ENCODE data around the gene LPIN2. TPM values are rescaled to one million over a fixed set of nuclear protein-coding genes. Genes with fewer than 3 reads are reported as not detected.

The LPIN2 gene
- total RNA-seq, 3 donors from 2014 or later, result 21.8 to 38.1 (median 29.2) TPM

GRCh38 chr18:2982452-2983269 is 30.3 kb downstream of the LPIN2 start:
- no peaks in the 10 kb centered on the region for H3K9me3 ChIP-seq
- H3K4me1 ChIP-seq, result peaks cover 5% of the 10 kb centered on the region in 2 donors
- DNase-seq (ENCODE audit: low spot score in 2 of 2), result no peak
- H3K27me3 ChIP-seq, result no peaks in the 10 kb centered on the region
- intact Hi-C loops (cut with DNase I; ENCODE audit: low total_unique reads), result no loop called here
- no peaks in the 10 kb centered on the region for H3K36me3 ChIP-seq
- H3K27ac ChIP-seq, result peak overlapping the region; percentile 5 to 22
- H3K4me3 ChIP-seq, result no peak overlapping the region
- no peak for TF ChIP-seq POLR2A (IDR thresholded peaks at IDR 0.05)
- TF ChIP-seq POLR2AphosphoS5 (IDR thresholded peaks at IDR 0.05), result no peak

- DNase-seq (ENCODE audit: low spot score in 2 of 2), result no peak
- Histone ChIP-seq H3K4me1 (peaks cover 5% of the 10 kb centered on the region in 2 donors), H3K4me3 (no peak overlapping the region), H3K9me3 (no peaks in the 10 kb centered on the region), H3K36me3 (no peaks in the 10 kb centered on the region), H3K27me3 (no peaks in the 10 kb centered on the region), H3K27ac (peak overlapping the region in 1 of 2 donors; percentile 70)
- no peak for TF ChIP-seq POLR2A (IDR thresholded peaks at IDR 0.05)
- TF ChIP-seq POLR2AphosphoS5 (IDR thresholded peaks at IDR 0.05), result no peak
- TF ChIP-seq CTCF (IDR thresholded peaks at IDR 0.05), result no peak
- intact Hi-C loops (cut with DNase I; ENCODE audit: low total_unique reads), result no loop called here
These were observed 30.9 kb downstream of the LPIN2 start for GRCh38 chr18:2982022-2982421.

- no peaks in the 10 kb centered on the region for H3K9me3 ChIP-seq
- H3K27ac ChIP-seq, result peak overlapping the region; percentile 70 to 88
- peaks cover 5% of the 10 kb centered on the region in 2 donors for H3K4me1 ChIP-seq
- H3K36me3 ChIP-seq, result no peaks in the 10 kb centered on the region
- DNase-seq (ENCODE audit: low spot score in 2 of 2), result no peak
- H3K4me3 ChIP-seq, result no peak overlapping the region
- TF ChIP-seq POLR2AphosphoS5 (IDR thresholded peaks at IDR 0.05) (no peak), POLR2A (IDR thresholded peaks at IDR 0.05) (no peak), CTCF (IDR thresholded peaks at IDR 0.05) (no peak)
- H3K27me3 ChIP-seq, result no peaks in the 10 kb centered on the region
- intact Hi-C loops (cut with DNase I; ENCODE audit: low total_unique reads), result no loop called here
These were observed 31.7 kb downstream of the LPIN2 start for GRCh38 chr18:2981212-2981728.

GRCh38 chr18:2979871-2980790 is 32.8 kb downstream of the LPIN2 start:
- TF ChIP-seq CTCF (IDR thresholded peaks at IDR 0.05) (no peak), POLR2AphosphoS5 (IDR thresholded peaks at IDR 0.05) (no peak), POLR2A (IDR thresholded peaks at IDR 0.05) (no peak)
- no peaks in the 10 kb centered on the region for H3K9me3 ChIP-seq
- peak overlapping the region; percentile 70 to 88 for H3K27ac ChIP-seq
- no peaks in the 10 kb centered on the region for H3K36me3 ChIP-seq
- peak overlapping the region in 1 of 3 donors; percentile 16 for H3K4me3 ChIP-seq
- intact Hi-C loops (cut with DNase I; ENCODE audit: low total_unique reads), result no loop called here
- no peak for DNase-seq (ENCODE audit: low spot score in 2 of 2)
- no peaks in the 10 kb centered on the region for H3K27me3 ChIP-seq
- peaks cover 5% of the 10 kb centered on the region in 2 donors for H3K4me1 ChIP-seq

GRCh38 chr18:2979129-2979528 is 33.8 kb downstream of the LPIN2 start:
- no peak for DNase-seq (ENCODE audit: low spot score in 2 of 2)
- intact Hi-C loops (cut with DNase I; ENCODE audit: low total_unique reads), result no loop called here
- H3K4me3 ChIP-seq, result no peak overlapping the region
- TF ChIP-seq POLR2AphosphoS5 (IDR thresholded peaks at IDR 0.05), result no peak
- H3K27ac ChIP-seq, result peak overlapping the region; percentile 70 to 76
- H3K36me3 ChIP-seq, result no peaks in the 10 kb centered on the region
- no peaks in the 10 kb centered on the region for H3K27me3 ChIP-seq
- no peaks in the 10 kb centered on the region for H3K9me3 ChIP-seq
- H3K4me1 ChIP-seq, result peaks cover 5% of the 10 kb centered on the region in 2 donors

Measured in breast epithelium (tissue), 4 donors.